Prostate gland (tissue), 2 donors: ENCODE measurements around the gene AGBL3.

Experiments
- CTCF ChIP-seq, 4 experiments: fragments of 200-600 bp in 2 of 4; fragments of 450-650 bp in 2 of 4; sonication (generic) in 2 of 4; IDR thresholded peaks; 1 replicate in 3 of 4; 2 replicates in 1 of 4; pipeline ENCODE4 v1.5.1; 2016 to 2019; ENCODE audit warnings: antibody characterized with exemption in 4 of 4, mild to moderate bottlenecking in 2 of 4, moderate library complexity in 2 of 4
- POLR2A ChIP-seq: fragments of 450-650 bp; IDR thresholded peaks from one replicate; pipeline ENCODE4 v1.6.1; 2016; ENCODE audit warnings: antibody characterized with exemption, mild to moderate bottlenecking
- POLR2AphosphoS5 ChIP-seq: sonication (generic); formaldehyde crosslinking; IDR thresholded peaks from one replicate; pipeline ENCODE4 v1.6.1; 2017; ENCODE audit warnings: antibody characterized with exemption

- TF ChIP-seq POLR2A (no peak), CTCF (IDR thresholded peaks at IDR 0.05) (no peak), POLR2AphosphoS5 (no peak)
Observed at GRCh38 chr7:135128931-135129330, 142.6 kb downstream of the AGBL3 start.
